PC-3 (cell line): Measurements from ENCODE around the gene KCTD10.

Experiments used
- EZH2 ChIP-seq: fragments of 300-600 bp; sonication (generic); IDR thresholded peaks from one replicate; pipeline ENCODE4 v1.6.1; 2017; ENCODE audit warnings: antibody characterized with exemption, mild to moderate bottlenecking, low read length; ENCODE audit not compliant: unreplicated experiment
- EZH2phosphoT487 ChIP-seq: fragments of 300-600 bp; sonication (generic); IDR thresholded peaks from 2 replicates; pipeline ENCODE4 v1.6.1; 2018; ENCODE audit warnings: mild to moderate bottlenecking, antibody characterized with exemption, low read length, borderline replicate concordance
- TF ChIP-seq, protein P1 (sequence below): fragments of 300-600 bp; sonication (generic); conservative IDR thresholded peaks from 2 replicates; pipeline ENCODE4 v1.5.1; 2017; ENCODE audit warnings: antibody characterized with exemption, low read depth, mild to moderate bottlenecking, low read length

DNA sequence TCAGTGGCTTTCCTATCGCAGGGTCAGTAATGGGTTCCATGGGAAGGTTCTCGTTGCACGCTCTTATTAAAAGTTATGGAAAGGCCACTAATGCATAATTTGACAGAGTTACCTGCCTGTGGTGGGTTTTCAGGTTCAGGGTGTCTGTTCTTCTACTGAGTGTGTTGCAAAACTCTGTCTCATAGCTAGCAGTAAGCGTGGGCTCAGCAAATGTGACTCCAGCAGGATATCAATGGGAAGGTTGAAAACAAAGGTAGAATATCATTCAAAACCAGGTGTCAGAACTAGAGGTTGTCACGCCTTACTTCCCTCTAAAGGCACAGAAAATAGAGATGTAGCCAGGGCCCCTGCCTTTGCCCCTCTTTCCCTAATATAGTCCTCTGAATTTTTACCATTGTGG lies 25.2 kb upstream of the KCTD10 start:
- TF ChIP-seq, protein P1, sequence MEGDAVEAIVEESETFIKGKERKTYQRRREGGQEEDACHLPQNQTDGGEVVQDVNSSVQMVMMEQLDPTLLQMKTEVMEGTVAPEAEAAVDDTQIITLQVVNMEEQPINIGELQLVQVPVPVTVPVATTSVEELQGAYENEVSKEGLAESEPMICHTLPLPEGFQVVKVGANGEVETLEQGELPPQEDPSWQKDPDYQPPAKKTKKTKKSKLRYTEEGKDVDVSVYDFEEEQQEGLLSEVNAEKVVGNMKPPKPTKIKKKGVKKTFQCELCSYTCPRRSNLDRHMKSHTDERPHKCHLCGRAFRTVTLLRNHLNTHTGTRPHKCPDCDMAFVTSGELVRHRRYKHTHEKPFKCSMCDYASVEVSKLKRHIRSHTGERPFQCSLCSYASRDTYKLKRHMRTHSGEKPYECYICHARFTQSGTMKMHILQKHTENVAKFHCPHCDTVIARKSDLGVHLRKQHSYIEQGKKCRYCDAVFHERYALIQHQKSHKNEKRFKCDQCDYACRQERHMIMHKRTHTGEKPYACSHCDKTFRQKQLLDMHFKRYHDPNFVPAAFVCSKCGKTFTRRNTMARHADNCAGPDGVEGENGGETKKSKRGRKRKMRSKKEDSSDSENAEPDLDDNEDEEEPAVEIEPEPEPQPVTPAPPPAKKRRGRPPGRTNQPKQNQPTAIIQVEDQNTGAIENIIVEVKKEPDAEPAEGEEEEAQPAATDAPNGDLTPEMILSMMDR: no peak
- no peak for TF ChIP-seq EZH2phosphoT487
- TF ChIP-seq EZH2: no peak
